H1 (cell line): ENCODE data around the gene ASPG. TPM values are rescaled to one million over a fixed set of nuclear protein-coding genes. Genes with fewer than 3 reads are reported as not detected.

Experiments used
- CEBPB ChIP-seq: IDR thresholded peaks from 2 replicates; pipeline ENCODE4 v1.6.1; 2012; ENCODE audit warnings: low read depth, low read length
- CHD7 ChIP-seq: fragments of 300-600 bp; sonication (generic); IDR thresholded peaks from 2 replicates; pipeline ENCODE4 v1.7.1; 2012; ENCODE audit warnings: low read length, moderate library complexity, mild to moderate bottlenecking, inconsistent platforms; ENCODE audit not compliant: insufficient replicate concordance
- CTBP2 ChIP-seq: IDR thresholded peaks from 2 replicates; pipeline ENCODE4 v1.7.0; 2011; ENCODE audit warnings: borderline replicate concordance, mild to moderate bottlenecking, moderate library complexity, mixed read lengths, low read length; ENCODE audit not compliant: insufficient read depth, insufficient read length
- EP300 ChIP-seq, 2 experiments: IDR thresholded peaks; 1 replicate in 1 of 2; 2 replicates in 1 of 2; pipeline ENCODE4 v1.6.1; 2011 to 2012; ENCODE audit warnings: low read depth in 2 of 2, low read length in 2 of 2, mild to moderate bottlenecking in 2 of 2, borderline replicate concordance in 1 of 2, inconsistent platforms in 1 of 2, moderate library complexity in 1 of 2
- FOSL1 ChIP-seq: IDR thresholded peaks from 2 replicates; pipeline ENCODE4 v1.6.1; 2011; ENCODE audit warnings: mild to moderate bottlenecking, low read depth, low read length, moderate library complexity; ENCODE audit not compliant: insufficient read depth
- GTF2F1 ChIP-seq: IDR thresholded peaks from 2 replicates; pipeline ENCODE4 v1.6.1; 2012; ENCODE audit warnings: low read depth, low read length, improper control_type of control experiment, borderline replicate concordance
- HDAC2 ChIP-seq, 2 experiments: fragments of 300-600 bp in 1 of 2; sonication (generic) in 1 of 2; IDR thresholded peaks; 2 replicates each; pipeline ENCODE4 v1.6.1; 2011 to 2012; ENCODE audit warnings: low read depth in 2 of 2, low read length in 2 of 2, mild to moderate bottlenecking in 2 of 2, moderate library complexity in 2 of 2, borderline replicate concordance in 1 of 2, inconsistent platforms in 1 of 2
- SAP30 ChIP-seq: fragments of 300-600 bp; sonication (generic); IDR thresholded peaks from 2 replicates; pipeline ENCODE4 v1.7.1; 2012; ENCODE audit warnings: low read length, moderate library complexity, mild to moderate bottlenecking, inconsistent platforms; ENCODE audit not compliant: insufficient read depth, insufficient replicate concordance
- SIRT6 ChIP-seq: IDR thresholded peaks from one replicate; pipeline ENCODE4 v1.7.1; 2012; ENCODE audit warnings: low read length, inconsistent platforms
- polyA plus RNA-seq, 7 experiments: library from polyadenylated mRNA; depleted of rRNA in 3 of 7; stranded (reverse) in 5 of 7; unstranded in 2 of 7; fragments of >200 nt in 5 of 7; fragments of 200-250 nt in 2 of 7; gene quantifications; 1 replicate in 5 of 7; 2 replicates in 1 of 7; 4 replicates in 1 of 7; pipeline versions ENCODE4 v1.2.1 to v1.2.3, GENCODE V29; 2011 to 2013; ENCODE audit warnings: missing spikeins in 2 of 7, mixed read lengths in 2 of 7
- total RNA-seq: library from RNA; stranded (reverse); fragmentation: NEBNext Ultra II Directional; extraction: Animal tissue kit (Norgen Biotek cat#: 25700); gene quantifications from 2 replicates; pipeline ENCODE4 v1.2.1, GENCODE V29; 2021
- TF ChIP-seq, protein P1 (sequence below): IDR thresholded peaks from 2 replicates; pipeline ENCODE4 v1.6.1; 2011; ENCODE audit warnings: low read length, improper control_type of control experiment

Gene ASPG
- total and polyA plus RNA-seq, 2 of the 8 experiments (the other 6 are each of a cell fraction or from before 2014, with no cell fraction given) = 0.34 to 0.59 TPM

- TF ChIP-seq CHD7 (no peak), EP300 (IDR thresholded peaks at IDR 0.05; ENCODE audit: borderline replicate concordance in 1 of 2, low read depth in 2 of 2, low read length in 2 of 2) (no peak), CEBPB (no peak), CTBP2 (no peak), HDAC2 (IDR thresholded peaks at IDR 0.05; ENCODE audit: borderline replicate concordance in 1 of 2, low read depth in 2 of 2, low read length in 2 of 2) (no peak), FOSL1 (no peak), SIRT6 (no peak), SAP30 (no peak), GTF2F1 (no peak)
- TF ChIP-seq, protein P1, sequence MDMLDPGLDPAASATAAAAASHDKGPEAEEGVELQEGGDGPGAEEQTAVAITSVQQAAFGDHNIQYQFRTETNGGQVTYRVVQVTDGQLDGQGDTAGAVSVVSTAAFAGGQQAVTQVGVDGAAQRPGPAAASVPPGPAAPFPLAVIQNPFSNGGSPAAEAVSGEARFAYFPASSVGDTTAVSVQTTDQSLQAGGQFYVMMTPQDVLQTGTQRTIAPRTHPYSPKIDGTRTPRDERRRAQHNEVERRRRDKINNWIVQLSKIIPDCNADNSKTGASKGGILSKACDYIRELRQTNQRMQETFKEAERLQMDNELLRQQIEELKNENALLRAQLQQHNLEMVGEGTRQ = no peak
These were observed 78.5 kb downstream of the ASPG start (continued) for GRCh38 chr14:104164041-104164440.
